H1 (cell line): Measurements from ENCODE around the gene COL5A3. TPM values are rescaled to one million over a fixed set of nuclear protein-coding genes. Genes with fewer than 3 reads are reported as not detected.

Experiments
- CTCF ChIA-PET: fragments of 300-600 bp; sonication (Branson Sonifier 250); formaldehyde crosslinking; loops from one replicate; lab custom pipeline; 2021; ENCODE audit not compliant: partially characterized antibody; lab: Charles Lee
- POLR2A ChIA-PET: fragments of 300-600 bp; sonication (Branson Sonifier 250); formaldehyde crosslinking; loops from one replicate; lab custom pipeline; 2021; ENCODE audit warnings: inconsistent platforms; ENCODE audit not compliant: partially characterized antibody; lab: Charles Lee
- DNase-seq, 2 experiments: peaks; one replicate each; pipeline versions ENCODE4 v3.0.0 to v3.0.0-alpha.2; 2010 to 2022; ENCODE audit warnings: low spot score in 2 of 2, low read depth in 1 of 2, mixed read lengths in 1 of 2
- FAIRE-seq: peaks from 2 replicates; lab custom pipeline; 2011; peaks lifted over from hg19 to GRCh38; lab: Jason Lieb, UNC
- H2AFZ ChIP-seq: 2 replicates; pipeline ENCODE4 v1.8.1; 2012; ENCODE audit warnings: low read length, inconsistent platforms
- H2AK5ac ChIP-seq: 2 replicates; pipeline ENCODE4 v1.6.1; 2013; ENCODE audit warnings: low read depth, low read length
- H2BK120ac ChIP-seq: replicated peaks from 2 replicates; pipeline ENCODE3; 2013; ENCODE audit warnings: low read depth, low read length, inconsistent platforms
- H2BK12ac ChIP-seq: 2 replicates; pipeline ENCODE4 v1.6.1; 2013; ENCODE audit warnings: low read depth, low read length
- H2BK15ac ChIP-seq: 2 replicates; pipeline ENCODE4 v1.6.1; 2013; ENCODE audit warnings: low read length
- H2BK20ac ChIP-seq: 2 replicates; pipeline ENCODE4 v1.6.1; 2013; ENCODE audit warnings: low read length
- H2BK5ac ChIP-seq: 2 replicates; pipeline ENCODE4 v1.6.1; 2013; ENCODE audit warnings: low read depth, low read length
- H3K14ac ChIP-seq: 2 replicates; pipeline ENCODE4 v1.6.1; 2013; ENCODE audit warnings: inconsistent platforms; ENCODE audit not compliant: insufficient read length
- H3K18ac ChIP-seq: 2 replicates; pipeline ENCODE4 v1.6.1; 2013; ENCODE audit warnings: low read length; ENCODE audit errors: extremely low read depth
- H3K23ac ChIP-seq: 2 replicates; pipeline ENCODE4 v1.6.1; 2013; ENCODE audit warnings: inconsistent platforms; ENCODE audit not compliant: insufficient read length
- H3K23me2 ChIP-seq: 2 replicates; pipeline ENCODE4 v1.6.1; 2013; ENCODE audit warnings: low read depth, low read length
- H3K27ac ChIP-seq: 2 replicates; pipeline ENCODE4 v1.6.1; 2011; ENCODE audit warnings: low read depth, low read length, inconsistent platforms
- H3K27me3 ChIP-seq, 4 experiments: replicated peaks in 1 of 4; 1 replicate in 1 of 4; 2 replicates in 3 of 4; pipeline versions ENCODE4 v1.6.1 to v1.8.1; 2011 to 2013; ENCODE audit warnings: low read length in 3 of 4, mild to moderate bottlenecking in 3 of 4, inconsistent platforms in 2 of 4, mixed read lengths in 2 of 4, moderate library complexity in 1 of 4; ENCODE audit not compliant: control insufficient read depth in 3 of 4, insufficient read depth in 3 of 4; ENCODE audit errors: extremely low read depth in 1 of 4
- H3K36me3 ChIP-seq, 4 experiments: 2 replicates each; pipeline versions ENCODE4 v1.6.1 to v1.8.1; 2011 to 2013; ENCODE audit warnings: mild to moderate bottlenecking in 4 of 4, low read length in 3 of 4, moderate library complexity in 2 of 4, control low read depth in 1 of 4, inconsistent platforms in 1 of 4; ENCODE audit not compliant: insufficient read depth in 4 of 4, control insufficient read depth in 2 of 4
- H3K4ac ChIP-seq: replicated peaks from 2 replicates; pipeline ENCODE3; 2013; ENCODE audit warnings: low read length, low read depth, mixed read lengths, inconsistent platforms; ENCODE audit not compliant: insufficient read length
- H3K4me1 ChIP-seq, 4 experiments: replicated peaks in 1 of 4; 1 replicate in 1 of 4; 2 replicates in 3 of 4; pipeline versions ENCODE4 v1.6.1 to v1.8.1; 2011 to 2013; ENCODE audit warnings: low read length in 3 of 4, inconsistent platforms in 2 of 4, mixed read lengths in 1 of 4; ENCODE audit not compliant: insufficient read depth in 4 of 4, control insufficient read depth in 3 of 4
- H3K4me2 ChIP-seq, 2 experiments: 2 replicates each; pipeline versions ENCODE4 v1.6.1 to v1.8.1; 2011 to 2013; ENCODE audit warnings: low read depth in 2 of 2, low read length in 2 of 2, control low read depth in 1 of 2, inconsistent platforms in 1 of 2, mild to moderate bottlenecking in 1 of 2; ENCODE audit not compliant: insufficient read depth in 1 of 2
- H3K4me3 ChIP-seq, 4 experiments: fragments of 200-600, 300-600 bp in 1 of 4; sonication (generic), shearing (Covaris generic), sonication (Bioruptor Twin) in 1 of 4; 2 replicates each; pipeline versions ENCODE4 v1.5.1 to v1.8.1; 2011 to 2016; ENCODE audit warnings: low read length in 4 of 4, low read depth in 3 of 4, control low read depth in 2 of 4, inconsistent platforms in 2 of 4, mild to moderate bottlenecking in 2 of 4, mixed read lengths in 1 of 4, moderate library complexity in 1 of 4; ENCODE audit not compliant: insufficient read depth in 2 of 4; ENCODE audit errors: extremely low read depth in 1 of 4
- H3K56ac ChIP-seq: replicated peaks from 2 replicates; pipeline ENCODE3; 2013; ENCODE audit warnings: low read depth, mild to moderate bottlenecking, mixed read lengths, low read length, inconsistent platforms; ENCODE audit not compliant: insufficient read length
- H3K79me1 ChIP-seq: 2 replicates; pipeline ENCODE4 v1.6.1; 2013; ENCODE audit warnings: low read depth, low read length, control low read depth
- H3K79me2 ChIP-seq, 2 experiments: 2 replicates each; pipeline versions ENCODE4 v1.6.1 to v1.8.1; 2012 to 2013; ENCODE audit warnings: low read length in 2 of 2, mild to moderate bottlenecking in 2 of 2, inconsistent platforms in 1 of 2; ENCODE audit not compliant: insufficient read depth in 2 of 2, control insufficient read depth in 1 of 2
- H3K9ac ChIP-seq, 4 experiments: replicated peaks in 1 of 4; 1 replicate in 1 of 4; 2 replicates in 3 of 4; pipeline versions ENCODE4 v1.6.1 to v1.8.1; 2011 to 2013; ENCODE audit warnings: low read depth in 3 of 4, low read length in 3 of 4, control low read depth in 2 of 4, mild to moderate bottlenecking in 2 of 4, moderate library complexity in 2 of 4, inconsistent platforms in 1 of 4; ENCODE audit errors: extremely low read depth in 1 of 4
- H3K9me3 ChIP-seq, 2 experiments: 2 replicates each; pipeline versions ENCODE4 v1.6.1 to v1.8.1; 2012 to 2013; ENCODE audit warnings: mild to moderate bottlenecking in 2 of 2, moderate library complexity in 2 of 2, control low read depth in 1 of 2, inconsistent platforms in 1 of 2, low read depth in 1 of 2, low read length in 1 of 2, mixed read lengths in 1 of 2; ENCODE audit not compliant: insufficient read depth in 2 of 2
- H4K20me1 ChIP-seq, 2 experiments: replicated peaks in 1 of 2; 2 replicates each; pipeline versions ENCODE3 to v1.8.1; 2011 to 2013; ENCODE audit warnings: inconsistent platforms in 2 of 2, low read length in 2 of 2, mild to moderate bottlenecking in 1 of 2; ENCODE audit not compliant: insufficient read depth in 2 of 2, control insufficient read depth in 1 of 2
- H4K5ac ChIP-seq: 2 replicates; pipeline ENCODE4 v1.6.1; 2013; ENCODE audit warnings: low read length, low read depth, mixed read lengths, inconsistent platforms; ENCODE audit not compliant: insufficient read length
- H4K8ac ChIP-seq: 2 replicates; pipeline ENCODE4 v1.8.0; 2013; ENCODE audit warnings: mild to moderate bottlenecking, moderate library complexity, low read length, inconsistent platforms; ENCODE audit not compliant: insufficient read depth; ENCODE audit errors: extremely low read depth
- H4K91ac ChIP-seq: replicated peaks from 2 replicates; pipeline ENCODE3; 2013; ENCODE audit warnings: low read length, mixed read lengths, inconsistent platforms; ENCODE audit not compliant: insufficient read length
- ASH2L ChIP-seq: fragments of 200-600, 300-600 bp; sonication (generic); IDR thresholded peaks from one replicate; pipeline ENCODE4 v1.7.1; 2017; ENCODE audit warnings: low read length
- BACH1 ChIP-seq: IDR thresholded peaks from 2 replicates; pipeline ENCODE4 v1.6.1; 2012; ENCODE audit warnings: low read length, improper control_type of control experiment
- BCL11A ChIP-seq, 2 experiments: IDR thresholded peaks; one replicate each; pipeline ENCODE4 v1.6.1; 2011; ENCODE audit warnings: low read depth in 2 of 2, low read length in 2 of 2, mild to moderate bottlenecking in 2 of 2
- E2F6 ChIP-seq: IDR thresholded peaks from 2 replicates; pipeline ENCODE4 v1.6.1; 2012; ENCODE audit warnings: inconsistent platforms
- EP300 ChIP-seq, 2 experiments: IDR thresholded peaks; 1 replicate in 1 of 2; 2 replicates in 1 of 2; pipeline ENCODE4 v1.6.1; 2011 to 2012; ENCODE audit warnings: low read depth in 2 of 2, low read length in 2 of 2, mild to moderate bottlenecking in 2 of 2, borderline replicate concordance in 1 of 2, inconsistent platforms in 1 of 2, moderate library complexity in 1 of 2
- FOSL1 ChIP-seq: IDR thresholded peaks from 2 replicates; pipeline ENCODE4 v1.6.1; 2011; ENCODE audit warnings: mild to moderate bottlenecking, low read depth, low read length, moderate library complexity; ENCODE audit not compliant: insufficient read depth
- HDAC2 ChIP-seq, 2 experiments: fragments of 300-600 bp in 1 of 2; sonication (generic) in 1 of 2; IDR thresholded peaks; 2 replicates each; pipeline ENCODE4 v1.6.1; 2011 to 2012; ENCODE audit warnings: low read depth in 2 of 2, low read length in 2 of 2, mild to moderate bottlenecking in 2 of 2, moderate library complexity in 2 of 2, borderline replicate concordance in 1 of 2, inconsistent platforms in 1 of 2
- NRF1 ChIP-seq: IDR thresholded peaks from 2 replicates; pipeline ENCODE4 v1.6.1; 2011; ENCODE audit warnings: mild to moderate bottlenecking, low read depth, low read length, improper control_type of control experiment
- PHF8 ChIP-seq: fragments of 200-600 bp; sonication (generic); conservative IDR thresholded peaks from 2 replicates; pipeline ENCODE4 v1.7.1; 2012; ENCODE audit warnings: low read depth, mild to moderate bottlenecking, inconsistent platforms, low read length, moderate library complexity
- SP1 ChIP-seq: IDR thresholded peaks from 2 replicates; pipeline ENCODE4 v1.6.1; 2011; ENCODE audit warnings: low read depth, low read length
- ZNF274 ChIP-seq: IDR thresholded peaks from 2 replicates; pipeline ENCODE4 v1.7.0; 2012; ENCODE audit warnings: low read length, borderline replicate concordance; ENCODE audit errors: extremely low read depth
- WGBS, 2 experiments: shearing (Covaris generic) in 1 of 2; methylation state at CpG; one replicate each; pipeline versions ENCODE4 v1.1.6 to v1.1.7; 2013 to 2015; ENCODE audit warnings: low lambda C conversion rate in 2 of 2, mixed read lengths in 2 of 2, inconsistent platforms in 1 of 2, low coverage in 1 of 2, missing lambda C conversion rate in 1 of 2; ENCODE audit not compliant: insufficient replicate concordance in 2 of 2, insufficient coverage in 1 of 2, insufficient read length in 1 of 2; ENCODE audit errors: extremely low coverage in 1 of 2, missing lambda C conversion rate in 1 of 2; 5-methylcytosine and 5-hydroxymethylcytosine counted together
- polyA plus RNA-seq, 7 experiments: library from polyadenylated mRNA; depleted of rRNA in 3 of 7; stranded (reverse) in 5 of 7; unstranded in 2 of 7; fragments of >200 nt in 5 of 7; fragments of 200-250 nt in 2 of 7; gene quantifications; 1 replicate in 5 of 7; 2 replicates in 1 of 7; 4 replicates in 1 of 7; pipeline versions ENCODE4 v1.2.1 to v1.2.3, GENCODE V29; 2011 to 2013; ENCODE audit warnings: missing spikeins in 2 of 7, mixed read lengths in 2 of 7
- total RNA-seq: library from RNA; stranded (reverse); fragmentation: NEBNext Ultra II Directional; extraction: Animal tissue kit (Norgen Biotek cat#: 25700); gene quantifications from 2 replicates; pipeline ENCODE4 v1.2.1, GENCODE V29; 2021
- TF ChIP-seq, protein P1 (sequence below): IDR thresholded peaks from 2 replicates; pipeline ENCODE4 v1.6.1; 2012; ENCODE audit warnings: inconsistent platforms

Gene COL5A3
- total and polyA plus RNA-seq, 2 of the 8 experiments (the other 6 are each of a cell fraction or from before 2014, with no cell fraction given) = 0.67 to 0.74 TPM

DNA sequence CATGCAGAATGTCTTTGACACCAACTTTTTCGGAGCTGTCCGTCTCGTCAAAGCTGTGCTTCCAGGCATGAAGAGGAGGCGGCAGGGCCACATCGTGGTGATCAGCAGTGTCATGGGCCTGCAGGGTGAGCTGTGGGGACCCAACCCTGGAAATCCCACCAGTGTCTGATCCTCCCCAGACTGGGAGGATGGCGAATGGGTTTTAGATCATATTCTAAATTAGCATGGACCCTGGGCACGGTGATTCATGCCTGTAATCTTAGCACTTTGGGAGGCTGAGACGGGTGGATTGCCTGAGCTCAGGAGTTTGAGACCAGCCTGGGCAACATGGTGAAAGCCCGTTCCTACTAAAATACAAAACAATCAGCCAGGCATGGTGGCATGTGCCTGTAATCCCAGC is 8.5 kb upstream of the COL5A3 start:
- Histone ChIP-seq H3K4me2 (no peak overlapping the region), H2BK12ac (no peak overlapping the region)
- TF ChIP-seq BACH1 (no peak), BCL11A (IDR thresholded peaks at IDR 0.05; ENCODE audit: low read depth in 2 of 2, low read length in 2 of 2) (no peak), FOSL1 (no peak), ZNF274 (no peak), E2F6 (no peak), NRF1 (no peak), ASH2L (no peak), PHF8 (no peak), HDAC2 (IDR thresholded peaks at IDR 0.05; ENCODE audit: borderline replicate concordance in 1 of 2, low read depth in 2 of 2, low read length in 2 of 2) (no peak), SP1 (no peak), EP300 (IDR thresholded peaks at IDR 0.05; ENCODE audit: borderline replicate concordance in 1 of 2, low read depth in 2 of 2, low read length in 2 of 2) (no peak)
- TF ChIP-seq, protein P1, sequence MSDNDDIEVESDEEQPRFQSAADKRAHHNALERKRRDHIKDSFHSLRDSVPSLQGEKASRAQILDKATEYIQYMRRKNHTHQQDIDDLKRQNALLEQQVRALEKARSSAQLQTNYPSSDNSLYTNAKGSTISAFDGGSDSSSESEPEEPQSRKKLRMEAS = no peak

More for the DNA sequence above, 8.5 kb upstream of the COL5A3 start:
- FAIRE-seq (no peak), DNase-seq (no peak)
- Histone ChIP-seq H3K9me3 (no peaks in the 10 kb centered on the region), H3K9ac (no peak overlapping the region), H3K79me2 (no peaks in the 10 kb centered on the region), H2BK5ac (no peak overlapping the region), H4K20me1 (no peaks in the 10 kb centered on the region), H2BK15ac (no peak overlapping the region), H4K91ac (no peak overlapping the region), H3K14ac (no peak overlapping the region), H4K5ac (no peak overlapping the region), H3K27me3 (no peaks in the 10 kb centered on the region), H3K4me3 (no peak overlapping the region), H3K23ac (no peak overlapping the region), H3K79me1 (no peaks in the 10 kb centered on the region), H3K4me1 (no peaks in the 10 kb centered on the region), H3K23me2 (no peaks in the 10 kb centered on the region), H3K4ac (no peak overlapping the region), H4K8ac (no peak overlapping the region), H2BK20ac (no peak overlapping the region), H3K56ac (no peak overlapping the region), H3K27ac (no peak overlapping the region), H2BK120ac (no peak overlapping the region), H3K18ac (no peak overlapping the region), H2AK5ac (no peak overlapping the region), H3K36me3 (no peaks in the 10 kb centered on the region), H2AFZ (no peak overlapping the region)
- POLR2A ChIA-PET = interaction anchor here (1.8 kb wide), 1 partner anchor 10 kb away, joined by 7 read pairs; no protein-coding TSS in a partner anchor
- CTCF ChIA-PET = interaction anchor here (1.4 to 8.8 kb wide), 4 partner anchors 9 to 87 kb away, joined by 4 to 45 read pairs (median 18); no protein-coding TSS in a partner anchor
- 94% methylated on average over 9 of the region's 9 CpGs; no CpG with 5 or more reads in 1 of the 2 experiments for WGBS, 2 experiments
